H1 (cell line): ENCODE measurements around the gene DSCAM. TPM values are rescaled to one million over a fixed set of nuclear protein-coding genes. Genes with fewer than 3 reads are reported as not detected.

Experiments used
- CHD2 ChIP-seq: IDR thresholded peaks from 2 replicates; pipeline ENCODE4 v1.6.1; 2012; ENCODE audit warnings: low read length, improper control_type of control experiment
- CREB1 ChIP-seq: IDR thresholded peaks from 2 replicates; pipeline ENCODE4 v1.6.1; 2012; ENCODE audit warnings: inconsistent platforms
- CTBP2 ChIP-seq: IDR thresholded peaks from 2 replicates; pipeline ENCODE4 v1.7.0; 2011; ENCODE audit warnings: borderline replicate concordance, mild to moderate bottlenecking, moderate library complexity, mixed read lengths, low read length; ENCODE audit not compliant: insufficient read depth, insufficient read length
- MAX ChIP-seq: IDR thresholded peaks from 2 replicates; pipeline ENCODE4 v1.6.1; 2012; ENCODE audit warnings: inconsistent platforms
- POU5F1 ChIP-seq: IDR thresholded peaks from 2 replicates; pipeline ENCODE4 v1.6.1; 2011; ENCODE audit warnings: low read depth, mild to moderate bottlenecking, low read length, moderate library complexity
- SIRT6 ChIP-seq: IDR thresholded peaks from one replicate; pipeline ENCODE4 v1.7.1; 2012; ENCODE audit warnings: low read length, inconsistent platforms
- SP4 ChIP-seq: IDR thresholded peaks from 2 replicates; pipeline ENCODE4 v1.6.1; 2012; ENCODE audit warnings: low read length, inconsistent platforms
- SUZ12 ChIP-seq: fragments of 200-600 bp; sonication (generic); IDR thresholded peaks from 2 replicates; pipeline ENCODE4 v1.6.1; 2012; ENCODE audit warnings: mild to moderate bottlenecking, inconsistent platforms, low read length, moderate library complexity, mixed read lengths
- TEAD4 ChIP-seq: IDR thresholded peaks from 2 replicates; pipeline ENCODE4 v1.6.1; 2012; ENCODE audit warnings: low read depth, low read length, inconsistent platforms, mixed read lengths
- polyA plus RNA-seq, 7 experiments: library from polyadenylated mRNA; depleted of rRNA in 3 of 7; stranded (reverse) in 5 of 7; unstranded in 2 of 7; fragments of >200 nt in 5 of 7; fragments of 200-250 nt in 2 of 7; gene quantifications; 1 replicate in 5 of 7; 2 replicates in 1 of 7; 4 replicates in 1 of 7; pipeline versions ENCODE4 v1.2.1 to v1.2.3, GENCODE V29; 2011 to 2013; ENCODE audit warnings: missing spikeins in 2 of 7, mixed read lengths in 2 of 7
- total RNA-seq: library from RNA; stranded (reverse); fragmentation: NEBNext Ultra II Directional; extraction: Animal tissue kit (Norgen Biotek cat#: 25700); gene quantifications from 2 replicates; pipeline ENCODE4 v1.2.1, GENCODE V29; 2021

DSCAM gene
- total and polyA plus RNA-seq, 2 of the 8 experiments (the other 6 are each of a cell fraction or from before 2014, with no cell fraction given): 0.02 to 0.15 TPM

GRCh38 chr21:40481764-40482163 is 365.2 kb downstream of the DSCAM start (continued):
- TF ChIP-seq CHD2 (no peak), MAX (no peak), TEAD4 (no peak), CTBP2 (no peak), SP4 (no peak), CREB1 (no peak), SUZ12 (no peak), POU5F1 (no peak), SIRT6 (no peak)
